HG02981 (cell line): Measurements from ENCODE around the gene GNAT1.

Experiments used
- ATAC-seq: cut with Tn5 transposase; IDR thresholded peaks from one replicate; pipeline ENCODE4 v1.9.1; 2021; ENCODE audit warnings: mild to moderate bottlenecking, moderate library complexity; ENCODE audit not compliant: unreplicated experiment

The GNAT1 gene

GRCh38 chr3:50162034-50162883 is 29.2 kb upstream of the GNAT1 start:
- no peak for ATAC-seq

- ATAC-seq: no peak
These were observed 27.6 kb upstream of the GNAT1 start for GRCh38 chr3:50163572-50164455.

GRCh38 chr3:50164481-50164880 is 26.9 kb upstream of the GNAT1 start:
- no peak for ATAC-seq

- ATAC-seq: no peak
These were observed 26.2 kb upstream of the GNAT1 start for GRCh38 chr3:50164984-50165909.

- ATAC-seq: no peak
These were observed 25.4 kb upstream of the GNAT1 start for GRCh38 chr3:50165910-50166538.

GRCh38 chr3:50166620-50167019 is 24.8 kb upstream of the GNAT1 start:
- no peak for ATAC-seq

GRCh38 chr3:50167069-50167840 is 24.2 kb upstream of the GNAT1 start:
- no peak for ATAC-seq

GRCh38 chr3:50167841-50168209 is 23.6 kb upstream of the GNAT1 start:
- ATAC-seq: no peak

- no peak for ATAC-seq
These were observed 23.0 kb upstream of the GNAT1 start for GRCh38 chr3:50168388-50168787.

- ATAC-seq: no peak
These were observed 22.6 kb upstream of the GNAT1 start for GRCh38 chr3:50168791-50169190.

GRCh38 chr3:50169232-50169832 is 22.1 kb upstream of the GNAT1 start:
- ATAC-seq: no peak

GRCh38 chr3:50169858-50170257 is 21.6 kb upstream of the GNAT1 start:
- no peak for ATAC-seq

- ATAC-seq: no peak
These were observed 20.7 kb upstream of the GNAT1 start for GRCh38 chr3:50170689-50171088.

- ATAC-seq: no peak
These were observed 19.7 kb upstream of the GNAT1 start for GRCh38 chr3:50171540-50172301.

- no peak for ATAC-seq
These were observed 18.7 kb upstream of the GNAT1 start for GRCh38 chr3:50172626-50173220.

- no peak for ATAC-seq
These were observed 17.5 kb upstream of the GNAT1 start for GRCh38 chr3:50173685-50174516.

- ATAC-seq: no peak
These were observed 16.9 kb upstream of the GNAT1 start for GRCh38 chr3:50174517-50174895.
